Skeletal muscle tissue (tissue), 4 donors: ENCODE results near the gene STK32C. TPM values are rescaled to one million over a fixed set of nuclear protein-coding genes. Genes with fewer than 3 reads are reported as not detected.

Source experiments
- H3K27ac ChIP-seq: one replicate; pipeline ENCODE4 v1.7.0; 2013; ENCODE audit warnings: mild to moderate bottlenecking, low read depth, low read length, inconsistent platforms
- H3K27me3 ChIP-seq, 3 donors: one replicate each; pipeline ENCODE4 v1.7.0; 2013; ENCODE audit warnings: low read length in 3 of 3; ENCODE audit not compliant: control insufficient read depth in 3 of 3, insufficient read depth in 3 of 3
- H3K36me3 ChIP-seq, 3 donors: one replicate each; pipeline ENCODE4 v1.7.0; 2013; ENCODE audit warnings: low read length in 3 of 3; ENCODE audit not compliant: control insufficient read depth in 3 of 3, insufficient read depth in 3 of 3
- H3K4me1 ChIP-seq, 3 donors: one replicate each; pipeline ENCODE4 v1.7.0; 2013; ENCODE audit warnings: low read length in 3 of 3, mild to moderate bottlenecking in 3 of 3; ENCODE audit not compliant: control insufficient read depth in 3 of 3, insufficient read depth in 3 of 3
- H3K4me3 ChIP-seq, 3 donors: one replicate each; pipeline ENCODE4 v1.7.0; 2013; ENCODE audit warnings: low read length in 3 of 3
- H3K9ac ChIP-seq, 3 donors: one replicate each; pipeline ENCODE4 v1.7.0; 2013; ENCODE audit warnings: low read length in 3 of 3, mild to moderate bottlenecking in 3 of 3, moderate library complexity in 2 of 3, low read depth in 1 of 3
- H3K9me3 ChIP-seq, 3 donors: one replicate each; pipeline ENCODE4 v1.7.0; 2013; ENCODE audit warnings: low read length in 3 of 3; ENCODE audit not compliant: control insufficient read depth in 3 of 3
- total RNA-seq: library from RNA; depleted of rRNA; stranded (reverse); fragments of >200 nt; gene quantifications from one replicate; pipeline ENCODE4 v1.2.3, GENCODE V29; 2014
- donor health status: Osteomylitis.

STK32C gene
- total RNA-seq, 1 donor from 2014 or later, result 8.4 TPM

GRCh38 chr10:132311338-132311939 lies 3.7 kb upstream of the STK32C start:
- Histone ChIP-seq H3K9ac (no peak overlapping the region), H3K4me1 (peaks cover 0 to 19% (median 16%) of the 10 kb centered on the region in 3 donors), H3K27ac (no peak overlapping the region), H3K36me3 (no peaks in the 10 kb centered on the region), H3K4me3 (no peak overlapping the region), H3K27me3 (peaks cover 0 to 6% (median 4%) of the 10 kb centered on the region in 3 donors), H3K9me3 (peaks cover 0 to 3% (median 2%) of the 10 kb centered on the region in 3 donors)

DNA sequence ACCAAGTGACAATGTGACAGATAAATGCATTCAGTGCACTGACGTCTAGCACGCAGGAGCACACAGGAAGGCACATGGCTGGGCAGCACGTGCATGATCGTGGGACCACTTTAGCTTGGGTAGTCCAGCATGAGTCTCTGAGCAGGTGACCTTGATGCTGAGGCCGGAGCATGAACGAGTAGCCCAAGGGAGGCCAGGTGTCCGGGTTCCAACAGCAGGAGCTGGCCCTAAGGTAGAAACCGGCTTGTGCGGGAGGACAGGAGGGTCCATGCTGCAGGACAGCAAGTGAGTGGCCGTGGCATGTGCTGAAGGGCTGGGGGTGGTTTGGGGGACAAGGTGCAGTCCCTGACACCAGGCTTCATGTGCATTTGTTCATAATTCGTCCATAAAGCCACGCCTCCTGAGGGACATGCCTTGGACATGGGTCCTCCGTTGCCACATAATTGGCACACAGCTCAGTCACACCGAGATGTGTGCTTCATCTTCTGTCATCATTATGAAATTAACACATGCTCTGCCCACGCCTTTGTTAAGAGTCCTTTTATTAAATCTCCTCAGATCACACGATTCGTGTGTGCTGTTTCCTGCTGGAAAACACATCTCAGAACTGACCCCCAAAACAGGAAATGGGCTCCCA lies 3.1 kb upstream of the STK32C start:
- peaks cover 0 to 19% (median 16%) of the 10 kb centered on the region in 3 donors for H3K4me1 ChIP-seq
- H3K36me3 ChIP-seq, result no peaks in the 10 kb centered on the region
- H3K27me3 ChIP-seq, result peaks cover 0 to 11% (median 4%) of the 10 kb centered on the region in 3 donors
- H3K9me3 ChIP-seq, result peaks cover 0 to 3% (median 2%) of the 10 kb centered on the region in 3 donors
- no peak overlapping the region for H3K27ac ChIP-seq
- no peak overlapping the region for H3K9ac ChIP-seq
- H3K4me3 ChIP-seq, result no peak overlapping the region

DNA sequence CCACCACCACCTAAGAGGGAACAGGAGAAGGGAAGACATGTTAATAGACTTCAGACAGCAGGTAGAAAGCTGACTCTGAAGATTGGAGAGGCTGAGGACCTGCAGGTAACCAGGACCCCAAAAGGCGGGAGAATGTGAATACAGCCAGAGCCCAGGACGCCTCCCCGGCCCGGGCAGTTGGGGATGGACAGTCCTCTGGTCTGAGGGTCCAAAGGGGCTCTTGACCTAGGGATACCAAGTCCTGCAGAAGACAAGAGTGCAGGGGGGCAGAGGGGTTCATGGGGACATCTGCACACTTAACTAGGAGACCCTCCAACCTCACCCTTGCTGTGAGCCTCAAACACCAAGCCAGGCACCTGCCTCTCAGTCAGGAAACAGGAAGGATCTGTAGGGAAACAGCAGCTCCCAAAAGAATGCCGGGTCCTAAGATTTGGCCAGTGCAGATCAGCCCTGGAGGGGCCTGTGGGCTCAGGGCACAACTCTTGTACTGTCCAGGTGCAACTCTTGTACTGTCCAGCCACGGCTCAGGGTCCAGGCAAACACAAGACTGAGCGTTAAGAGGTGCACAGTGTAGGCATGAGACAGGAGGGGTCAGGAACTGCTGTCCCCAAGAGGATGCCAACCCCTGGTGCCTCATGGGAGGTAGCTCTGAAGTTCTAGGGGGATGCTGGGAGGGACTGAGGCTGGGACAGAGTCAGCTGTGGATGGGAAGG lies 2.3 kb upstream of the STK32C start:
- H3K36me3 ChIP-seq, result no peaks in the 10 kb centered on the region
- H3K4me3 ChIP-seq, result no peak overlapping the region
- H3K27ac ChIP-seq, result no peak overlapping the region
- H3K9ac ChIP-seq, result no peak overlapping the region
- peaks cover 0 to 3% (median 2%) of the 10 kb centered on the region in 3 donors for H3K9me3 ChIP-seq
- H3K27me3 ChIP-seq, result peaks cover 0 to 17% (median 4%) of the 10 kb centered on the region in 3 donors
- peaks cover 0 to 19% (median 16%) of the 10 kb centered on the region in 3 donors for H3K4me1 ChIP-seq

DNA sequence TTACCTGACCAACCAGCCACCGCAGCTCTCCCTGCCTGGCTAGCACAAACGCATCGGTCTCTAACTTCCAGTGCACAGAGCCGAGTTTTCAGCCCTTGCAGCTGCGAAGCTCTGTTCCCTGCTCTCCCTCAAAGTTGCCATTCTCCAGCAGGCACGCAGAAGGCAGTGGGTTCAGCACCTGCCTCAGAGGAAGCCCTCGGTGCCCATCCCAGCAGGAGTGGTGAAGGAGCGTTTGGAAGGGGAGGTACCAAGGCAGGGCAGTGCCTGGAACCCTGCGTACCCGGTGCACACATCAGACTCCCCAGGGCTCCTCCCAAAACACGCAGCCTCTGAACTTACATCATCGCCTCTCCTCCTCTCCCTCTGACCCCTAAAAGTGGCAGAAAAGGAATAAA lies 1.7 kb upstream of the STK32C start:
- Histone ChIP-seq H3K4me1 (peaks cover 0 to 19% (median 16%) of the 10 kb centered on the region in 3 donors), H3K9ac (no peak overlapping the region), H3K36me3 (no peaks in the 10 kb centered on the region), H3K27ac (no peak overlapping the region), H3K4me3 (no peak overlapping the region), H3K9me3 (peaks cover 0 to 3% (median 2%) of the 10 kb centered on the region in 3 donors), H3K27me3 (peaks cover 0 to 18% (median 4%) of the 10 kb centered on the region in 3 donors)

DNA sequence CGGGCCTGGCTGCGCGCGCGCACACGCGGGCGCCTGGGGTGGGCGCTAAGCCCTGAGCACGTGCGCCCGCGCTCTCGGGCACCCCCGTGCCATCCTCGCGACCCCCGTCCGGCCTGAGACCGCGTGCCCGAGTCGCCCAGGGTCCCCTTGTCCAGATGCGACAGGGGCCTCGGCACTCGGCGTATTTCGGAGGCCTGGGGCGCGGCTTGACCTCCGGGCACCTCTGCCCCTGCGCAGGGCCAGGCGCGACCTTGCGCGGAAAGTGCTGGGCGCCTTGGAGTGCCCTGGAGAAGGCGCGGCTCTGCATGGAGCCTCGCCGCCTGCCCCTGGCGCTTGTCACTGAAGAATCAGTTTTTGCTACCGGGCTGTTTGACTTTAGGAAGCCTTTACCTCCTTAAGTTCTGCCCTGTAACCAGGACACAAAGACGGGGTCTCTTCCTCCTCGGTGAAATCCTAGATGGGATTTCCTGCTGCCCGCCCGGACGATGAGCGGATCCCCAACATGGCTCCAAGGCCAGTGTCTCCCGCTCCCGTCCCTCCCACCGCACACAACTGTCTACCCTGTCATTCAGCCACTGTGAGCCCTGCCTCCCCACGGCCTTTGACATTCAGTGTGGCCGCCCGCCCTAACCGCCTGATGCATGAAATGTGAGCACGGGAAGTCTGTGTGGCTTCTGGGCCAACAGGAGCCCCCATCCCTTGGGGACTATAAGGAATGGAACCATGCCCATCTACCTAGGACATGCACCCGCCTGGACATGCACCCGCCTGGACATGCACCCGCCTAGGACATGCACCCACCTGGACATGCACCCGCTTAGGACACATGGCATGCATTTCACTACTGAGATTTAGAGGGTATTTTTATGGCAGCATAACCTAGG lies 1.1 kb upstream of the STK32C start:
- Histone ChIP-seq H3K36me3 (no peaks in the 10 kb centered on the region), H3K9me3 (peaks cover 0 to 2% (median 0%) of the 10 kb centered on the region in 3 donors), H3K27me3 (peaks cover 0 to 20% (median 4%) of the 10 kb centered on the region in 3 donors), H3K9ac (peak overlapping the region; percentile 43 to 78 (median 75)), H3K4me1 (peaks cover 0 to 19% (median 16%) of the 10 kb centered on the region in 3 donors), H3K27ac (peak overlapping the region; percentile 42), H3K4me3 (peak overlapping the region; percentile 67 to 87 (median 80))

DNA sequence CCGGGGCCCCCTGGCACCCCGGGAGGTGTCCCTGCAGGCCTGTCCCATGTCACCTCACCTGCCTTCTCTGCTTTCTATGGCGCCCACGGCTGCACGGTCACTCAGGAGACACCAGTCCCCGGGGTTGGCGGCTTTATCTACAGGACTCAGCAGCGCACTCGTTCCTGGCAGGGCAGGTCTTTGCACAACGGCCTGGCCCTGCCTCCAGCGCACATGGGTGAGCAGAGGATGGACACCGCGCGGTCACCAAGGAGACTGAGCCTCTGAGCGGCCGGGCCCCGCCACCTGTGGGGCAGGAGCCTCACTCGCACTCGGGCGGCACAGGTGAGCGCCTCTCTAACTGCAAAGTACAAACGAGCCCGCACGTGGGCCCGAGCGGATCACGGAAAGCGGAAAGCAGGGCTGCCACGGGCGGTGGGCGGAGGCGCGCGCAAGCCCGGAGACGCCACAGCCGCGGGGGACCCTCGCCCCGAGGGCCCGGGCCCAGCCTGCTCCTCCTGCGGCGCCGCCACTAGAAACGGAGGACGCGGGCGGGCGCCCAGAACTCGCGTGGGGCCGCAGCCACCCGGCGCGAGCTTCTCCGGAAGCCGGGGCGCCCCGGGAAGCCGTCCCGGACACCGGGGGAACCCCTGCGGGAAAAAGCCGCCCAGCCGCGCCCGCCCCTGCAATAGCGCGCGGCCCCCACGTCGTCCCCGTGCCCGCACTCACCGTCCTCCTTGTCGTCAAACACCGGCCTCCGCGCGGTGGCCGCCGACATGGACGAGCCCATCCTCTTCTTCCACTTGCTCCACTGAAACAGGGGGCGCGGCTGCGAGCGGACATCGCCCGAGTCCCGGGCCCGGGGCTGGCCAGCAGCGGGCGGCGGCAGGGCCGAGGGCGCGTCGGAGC lies 642 bp downstream of the STK32C start:
- no peaks in the 10 kb centered on the region for H3K9me3 ChIP-seq
- no peaks in the 10 kb centered on the region for H3K36me3 ChIP-seq
- H3K9ac ChIP-seq, result peak overlapping the region in 2 of 3 donors; percentile 33 to 50
- peaks cover 0 to 19% (median 16%) of the 10 kb centered on the region in 3 donors for H3K4me1 ChIP-seq
- H3K27ac ChIP-seq, result no peak overlapping the region
- peak overlapping the region; percentile 9 to 60 (median 58) for H3K4me3 ChIP-seq
- H3K27me3 ChIP-seq, result peaks cover 0 to 20% (median 4%) of the 10 kb centered on the region in 3 donors

GRCh38 chr10:132306343-132306685 lies 1.4 kb downstream of the STK32C start:
- Histone ChIP-seq H3K9ac (no peak overlapping the region), H3K4me3 (no peak overlapping the region), H3K27ac (no peak overlapping the region), H3K27me3 (peaks cover 0 to 20% (median 4%) of the 10 kb centered on the region in 3 donors), H3K9me3 (no peaks in the 10 kb centered on the region), H3K36me3 (no peaks in the 10 kb centered on the region), H3K4me1 (peaks cover 0 to 19% (median 16%) of the 10 kb centered on the region in 3 donors)

DNA sequence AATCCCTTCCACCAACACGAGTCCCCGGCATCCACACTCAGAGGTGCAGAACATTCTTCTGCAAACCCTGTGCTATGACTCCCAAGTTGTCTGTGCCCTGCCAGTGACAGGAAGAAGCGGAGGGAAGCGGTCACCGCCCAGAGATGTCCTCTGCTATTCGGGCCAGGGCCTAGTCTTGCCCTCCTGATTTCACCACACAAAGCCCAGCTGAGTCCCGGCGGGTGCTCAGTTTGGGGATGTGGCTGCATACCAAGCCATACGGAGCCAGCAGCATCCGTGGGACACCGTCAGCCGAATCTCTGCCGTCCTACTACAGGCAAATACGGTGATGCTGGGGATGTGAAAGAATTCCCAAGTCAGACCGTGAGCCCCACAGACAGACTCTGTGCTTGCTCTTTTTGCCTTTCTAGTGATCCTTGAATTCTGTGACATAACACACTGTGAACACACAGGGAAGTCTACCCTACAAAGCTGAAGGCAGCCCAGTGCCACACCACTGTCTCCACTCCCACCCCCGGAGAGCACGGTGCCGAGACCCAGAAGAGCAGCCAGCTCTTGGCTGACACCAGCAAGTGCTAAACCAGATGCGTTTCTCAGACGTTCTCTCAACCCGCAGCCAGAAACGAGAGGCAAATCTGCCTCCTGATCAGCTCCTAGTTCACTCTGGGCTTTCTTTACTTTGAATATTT lies 2.0 kb downstream of the STK32C start:
- Histone ChIP-seq H3K36me3 (no peaks in the 10 kb centered on the region), H3K4me3 (no peak overlapping the region), H3K4me1 (peaks cover 0 to 19% (median 15%) of the 10 kb centered on the region in 3 donors), H3K27ac (no peak overlapping the region), H3K9me3 (no peaks in the 10 kb centered on the region), H3K27me3 (peaks cover 0 to 20% (median 4%) of the 10 kb centered on the region in 3 donors), H3K9ac (no peak overlapping the region)
